GM23338 (cell line): ENCODE data around the gene TCF7L1. TPM values are rescaled to one million over a fixed set of nuclear protein-coding genes. Genes with fewer than 3 reads are reported as not detected.

Experiments used
- ATAC-seq: fragments of 200-7000 bp; cut with Tn5 transposase; 3 replicates; pipeline ENCODE4 v1.9.1; 2020
- DNase-seq: peaks from one replicate; pipeline ENCODE4 v3.0.0-alpha.2; 2015; ENCODE audit warnings: low spot score
- H2AFZ ChIP-seq: fragments of 200-600 bp; sonication (generic); 2 replicates; pipeline ENCODE4 v1.8.0; 2016; ENCODE audit warnings: antibody characterized with exemption, mild to moderate bottlenecking, moderate library complexity
- H3F3A ChIP-seq: fragments of 200-600 bp; sonication (generic); replicated peaks from 2 replicates; pipeline ENCODE4 v1.8.0; 2017; ENCODE audit warnings: antibody characterized with exemption, mixed run types, low read depth
- H3K27ac ChIP-seq: fragments of 200-600 bp; sonication (generic); 2 replicates; pipeline ENCODE4 v1.6.1; 2016; ENCODE audit warnings: low read depth
- H3K27me3 ChIP-seq: fragments of 200-600 bp; sonication (generic); 2 replicates; pipeline ENCODE4 v1.8.0; 2016; ENCODE audit warnings: mild to moderate bottlenecking, mixed run types, moderate library complexity; ENCODE audit not compliant: insufficient read depth
- H3K36me3 ChIP-seq: fragments of 200-600 bp; sonication (generic); 2 replicates; pipeline ENCODE4 v1.8.0; 2016; ENCODE audit warnings: mild to moderate bottlenecking; ENCODE audit not compliant: insufficient read depth
- H3K4me1 ChIP-seq: fragments of 200-600 bp; sonication (generic); 2 replicates; pipeline ENCODE4 v1.8.0; 2016; ENCODE audit warnings: mild to moderate bottlenecking, moderate library complexity; ENCODE audit not compliant: insufficient read depth
- H3K4me2 ChIP-seq: fragments of 200-600 bp; sonication (generic); 2 replicates; pipeline ENCODE4 v1.7.1; 2017; ENCODE audit warnings: mixed run types
- H3K4me3 ChIP-seq: fragments of 200-600 bp; sonication (generic); 2 replicates; pipeline ENCODE4 v1.6.1; 2016; ENCODE audit warnings: mixed run types
- H3K79me2 ChIP-seq: fragments of 200-600 bp; sonication (generic); replicated peaks from 2 replicates; pipeline ENCODE4 v1.8.0; 2017; ENCODE audit warnings: mild to moderate bottlenecking; ENCODE audit not compliant: insufficient read depth
- H3K9me2 ChIP-seq: fragments of 200-600 bp; sonication (generic); 2 replicates; pipeline ENCODE4 v1.8.0; 2017; ENCODE audit not compliant: insufficient read depth
- H4K20me1 ChIP-seq: fragments of 200-600 bp; sonication (generic); replicated peaks from 2 replicates; pipeline ENCODE4 v1.8.0; 2017; ENCODE audit warnings: mild to moderate bottlenecking; ENCODE audit not compliant: insufficient read depth
- H3K27ac Mint-ChIP-seq: 2 replicates; pipeline ENCODE4 v1.8.0; 2020; ENCODE audit warnings: inconsistent platforms, mild to moderate bottlenecking, moderate library complexity, mixed read lengths
- H3K27me3 Mint-ChIP-seq: 3 replicates; pipeline ENCODE4 v1.8.0; 2022; ENCODE audit warnings: low read depth, mild to moderate bottlenecking, moderate library complexity, mixed read lengths, inconsistent platforms; ENCODE audit not compliant: insufficient read depth, poor library complexity
- H3K36me3 Mint-ChIP-seq: 3 replicates; pipeline ENCODE4 v1.8.0; 2021; ENCODE audit warnings: low read depth, mild to moderate bottlenecking, inconsistent platforms, moderate library complexity, mixed read lengths
- H3K4me1 Mint-ChIP-seq: 3 replicates; pipeline ENCODE4 v1.8.0; 2020; ENCODE audit warnings: mild to moderate bottlenecking, inconsistent platforms, mixed read lengths
- H3K4me3 Mint-ChIP-seq: 3 replicates; pipeline ENCODE4 v1.8.0; 2021; ENCODE audit warnings: moderate library complexity, mild to moderate bottlenecking, inconsistent platforms, mixed read lengths
- H3K9me3 Mint-ChIP-seq: 3 replicates; pipeline ENCODE4 v1.8.0; 2020; ENCODE audit warnings: moderate library complexity, mild to moderate bottlenecking, inconsistent platforms, mixed read lengths
- CREB1 ChIP-seq: fragments of 250-450 bp; sonication (Bioruptor Pico); IDR thresholded peaks from 2 replicates; pipeline ENCODE4 v1.5.0; 2020; ENCODE audit warnings: low read depth, mild to moderate bottlenecking, moderate library complexity
- EZH2 ChIP-seq: fragments of 200-600 bp; sonication (generic); IDR thresholded peaks from one replicate; pipeline ENCODE4 v1.8.0; 2017; ENCODE audit warnings: antibody characterized with exemption, mild to moderate bottlenecking, low read depth; ENCODE audit not compliant: unreplicated experiment
- EZH2phosphoT487 ChIP-seq: fragments of 200-600 bp; sonication (generic); IDR thresholded peaks from one replicate; pipeline ENCODE4 v1.8.1; 2018; ENCODE audit warnings: antibody characterized with exemption; ENCODE audit not compliant: unreplicated experiment
- JUNB ChIP-seq: IDR thresholded peaks from one replicate; pipeline ENCODE4 v1.6.1; 2016; ENCODE audit warnings: antibody characterized with exemption; ENCODE audit not compliant: unreplicated experiment
- NANOG ChIP-seq: IDR thresholded peaks from 2 replicates; pipeline ENCODE4 v1.6.1; 2016; ENCODE audit warnings: antibody characterized with exemption, borderline replicate concordance
- POLR2AphosphoS5 ChIP-seq: IDR thresholded peaks from 2 replicates; pipeline ENCODE4 v1.6.1; 2016; ENCODE audit warnings: antibody characterized with exemption, low read depth
- STAT1 ChIP-seq: IDR thresholded peaks from one replicate; pipeline ENCODE4 v1.6.1; 2016; ENCODE audit warnings: antibody characterized with exemption; ENCODE audit not compliant: unreplicated experiment
- ZNF114 ChIP-seq: fragments of 250-450 bp; sonication (Bioruptor Pico); IDR thresholded peaks from 2 replicates; pipeline ENCODE4 v1.5.0; 2020; ENCODE audit warnings: mild to moderate bottlenecking, moderate library complexity
- ZNF331 ChIP-seq: fragments of 250-450 bp; sonication (Bioruptor Pico); IDR thresholded peaks from 2 replicates; pipeline ENCODE4 v1.5.0; 2020; ENCODE audit warnings: low read depth, mild to moderate bottlenecking, moderate library complexity
- polyA plus RNA-seq: library from polyadenylated mRNA; unstranded; fragments of >200 nt; fragmentation: Nextera tagmentation; extraction: Ambion mirVana; gene quantifications from 2 replicates; pipeline ENCODE4 v1.2.1, GENCODE V29; 2016
- total RNA-seq: library from RNA; depleted of rRNA; stranded (reverse); fragments of >200 nt; shearing (Covaris generic); gene quantifications from 2 replicates; pipeline ENCODE4 v1.2.3, GENCODE V29; 2014
- TF ChIP-seq, protein P1 (sequence below): fragments of 250-450 bp; sonication (Bioruptor Pico); IDR thresholded peaks from 2 replicates; pipeline ENCODE4 v1.5.0; 2020; ENCODE audit warnings: mild to moderate bottlenecking, moderate library complexity
- TF ChIP-seq, protein P2 (sequence below): IDR thresholded peaks from one replicate; pipeline ENCODE4 v1.6.1; 2018; ENCODE audit warnings: antibody characterized with exemption; ENCODE audit not compliant: unreplicated experiment
- TF ChIP-seq, protein P3 (sequence below): IDR thresholded peaks from 2 replicates; pipeline ENCODE4 v1.6.1; 2016; ENCODE audit warnings: antibody characterized with exemption
- TF ChIP-seq, protein P4 (sequence below), 2 experiments: fragments of 200-600 bp in 1 of 2; sonication (generic) in 1 of 2; conservative IDR thresholded peaks; 2 replicates each; pipeline versions ENCODE4 v1.5.1 to v1.6.1; 2016 to 2017; ENCODE audit warnings: antibody characterized with exemption in 2 of 2, low read depth in 2 of 2, mild to moderate bottlenecking in 2 of 2, moderate library complexity in 1 of 2

The TCF7L1 gene
- total and polyA plus RNA-seq, 2 experiments from 2014 or later: 47.3 to 101 TPM

DNA sequence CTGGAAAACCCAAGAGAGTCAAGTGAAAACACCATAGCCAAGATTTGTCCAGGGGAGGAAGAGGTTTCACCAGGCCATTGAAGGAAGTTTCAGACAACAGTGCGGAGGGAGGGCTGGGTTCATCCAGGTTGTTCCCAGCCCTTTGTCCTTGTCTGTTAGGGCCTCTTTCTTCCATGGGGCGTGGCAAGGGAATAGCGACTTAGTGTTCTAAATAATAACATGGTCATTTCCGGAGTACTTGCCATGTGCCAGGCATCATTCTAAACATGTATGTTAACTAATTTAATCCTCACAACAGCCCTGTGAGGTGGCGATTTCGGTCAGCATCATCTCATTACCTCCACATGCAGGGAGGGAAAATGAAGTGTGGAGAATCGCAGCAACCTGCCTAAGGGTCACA, 77.3 kb downstream of the TCF7L1 start:
- Histone ChIP-seq H3F3A (peaks cover 10% of the 10 kb centered on the region; the same call in 1 of the 2 replicates), H3K27ac (no peak overlapping the region), H2AFZ (no peak overlapping the region), H4K20me1 (peaks cover 72% of the 10 kb centered on the region), H3K79me2 (peaks cover 98% of the 10 kb centered on the region), H3K4me1 (peaks cover 55% of the 10 kb centered on the region), H3K27me3 (no peaks in the 10 kb centered on the region), H3K4me2 (no peak overlapping the region), H3K36me3 (no peaks in the 10 kb centered on the region), H3K4me3 (no peak overlapping the region), H3K9me2 (no peaks in the 10 kb centered on the region)
- Mint-ChIP-seq H3K36me3 (no peaks in the 10 kb centered on the region), H3K27me3 (peaks cover 17% of the 10 kb centered on the region), H3K4me3 (no peak overlapping the region), H3K27ac (no peak overlapping the region), H3K4me1 (peaks cover 65% of the 10 kb centered on the region), H3K9me3 (no peaks in the 10 kb centered on the region)
- DNase-seq (no peak), ATAC-seq (no peak)
- TF ChIP-seq EZH2phosphoT487 (no peak), JUNB (no peak), CREB1 (CRISPR knock-in tag) (no peak), ZNF331 (CRISPR knock-in tag) (no peak), EZH2 (no peak), NANOG (no peak), POLR2AphosphoS5 (no peak), ZNF114 (CRISPR knock-in tag) (no peak), STAT1 (no peak)
- TF ChIP-seq, protein P1, sequence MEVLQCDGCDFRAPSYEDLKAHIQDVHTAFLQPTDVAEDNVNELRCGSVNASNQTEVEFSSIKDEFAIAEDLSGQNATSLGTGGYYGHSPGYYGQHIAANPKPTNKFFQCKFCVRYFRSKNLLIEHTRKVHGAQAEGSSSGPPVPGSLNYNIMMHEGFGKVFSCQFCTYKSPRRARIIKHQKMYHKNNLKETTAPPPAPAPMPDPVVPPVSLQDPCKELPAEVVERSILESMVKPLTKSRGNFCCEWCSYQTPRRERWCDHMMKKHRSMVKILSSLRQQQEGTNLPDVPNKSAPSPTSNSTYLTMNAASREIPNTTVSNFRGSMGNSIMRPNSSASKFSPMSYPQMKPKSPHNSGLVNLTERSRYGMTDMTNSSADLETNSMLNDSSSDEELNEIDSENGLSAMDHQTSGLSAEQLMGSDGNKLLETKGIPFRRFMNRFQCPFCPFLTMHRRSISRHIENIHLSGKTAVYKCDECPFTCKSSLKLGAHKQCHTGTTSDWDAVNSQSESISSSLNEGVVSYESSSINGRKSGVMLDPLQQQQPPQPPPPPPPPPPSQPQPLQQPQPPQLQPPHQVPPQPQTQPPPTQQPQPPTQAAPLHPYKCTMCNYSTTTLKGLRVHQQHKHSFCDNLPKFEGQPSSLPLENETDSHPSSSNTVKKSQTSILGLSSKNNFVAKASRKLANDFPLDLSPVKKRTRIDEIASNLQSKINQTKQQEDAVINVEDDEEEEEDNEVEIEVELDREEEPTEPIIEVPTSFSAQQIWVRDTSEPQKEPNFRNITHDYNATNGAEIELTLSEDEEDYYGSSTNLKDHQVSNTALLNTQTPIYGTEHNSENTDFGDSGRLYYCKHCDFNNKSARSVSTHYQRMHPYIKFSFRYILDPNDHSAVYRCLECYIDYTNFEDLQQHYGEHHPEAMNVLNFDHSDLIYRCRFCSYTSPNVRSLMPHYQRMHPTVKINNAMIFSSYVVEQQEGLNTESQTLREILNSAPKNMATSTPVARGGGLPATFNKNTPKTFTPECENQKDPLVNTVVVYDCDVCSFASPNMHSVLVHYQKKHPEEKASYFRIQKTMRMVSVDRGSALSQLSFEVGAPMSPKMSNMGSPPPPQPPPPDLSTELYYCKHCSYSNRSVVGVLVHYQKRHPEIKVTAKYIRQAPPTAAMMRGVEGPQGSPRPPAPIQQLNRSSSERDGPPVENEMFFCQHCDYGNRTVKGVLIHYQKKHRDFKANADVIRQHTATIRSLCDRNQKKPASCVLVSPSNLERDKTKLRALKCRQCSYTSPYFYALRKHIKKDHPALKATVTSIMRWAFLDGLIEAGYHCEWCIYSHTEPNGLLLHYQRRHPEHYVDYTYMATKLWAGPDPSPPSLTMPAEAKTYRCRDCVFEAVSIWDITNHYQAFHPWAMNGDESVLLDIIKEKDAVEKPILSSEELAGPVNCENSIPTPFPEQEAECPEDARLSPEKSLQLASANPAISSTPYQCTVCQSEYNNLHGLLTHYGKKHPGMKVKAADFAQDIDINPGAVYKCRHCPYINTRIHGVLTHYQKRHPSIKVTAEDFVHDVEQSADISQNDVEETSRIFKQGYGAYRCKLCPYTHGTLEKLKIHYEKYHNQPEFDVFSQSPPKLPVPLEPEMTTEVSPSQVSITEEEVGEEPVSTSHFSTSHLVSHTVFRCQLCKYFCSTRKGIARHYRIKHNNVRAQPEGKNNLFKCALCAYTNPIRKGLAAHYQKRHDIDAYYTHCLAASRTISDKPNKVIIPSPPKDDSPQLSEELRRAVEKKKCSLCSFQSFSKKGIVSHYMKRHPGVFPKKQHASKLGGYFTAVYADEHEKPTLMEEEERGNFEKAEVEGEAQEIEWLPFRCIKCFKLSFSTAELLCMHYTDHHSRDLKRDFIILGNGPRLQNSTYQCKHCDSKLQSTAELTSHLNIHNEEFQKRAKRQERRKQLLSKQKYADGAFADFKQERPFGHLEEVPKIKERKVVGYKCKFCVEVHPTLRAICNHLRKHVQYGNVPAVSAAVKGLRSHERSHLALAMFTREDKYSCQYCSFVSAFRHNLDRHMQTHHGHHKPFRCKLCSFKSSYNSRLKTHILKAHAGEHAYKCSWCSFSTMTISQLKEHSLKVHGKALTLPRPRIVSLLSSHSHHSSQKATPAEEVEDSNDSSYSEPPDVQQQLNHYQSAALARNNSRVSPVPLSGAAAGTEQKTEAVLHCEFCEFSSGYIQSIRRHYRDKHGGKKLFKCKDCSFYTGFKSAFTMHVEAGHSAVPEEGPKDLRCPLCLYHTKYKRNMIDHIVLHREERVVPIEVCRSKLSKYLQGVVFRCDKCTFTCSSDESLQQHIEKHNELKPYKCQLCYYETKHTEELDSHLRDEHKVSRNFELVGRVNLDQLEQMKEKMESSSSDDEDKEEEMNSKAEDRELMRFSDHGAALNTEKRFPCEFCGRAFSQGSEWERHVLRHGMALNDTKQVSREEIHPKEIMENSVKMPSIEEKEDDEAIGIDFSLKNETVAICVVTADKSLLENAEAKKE (CRISPR knock-in tag): no peak
- TF ChIP-seq, protein P2, sequence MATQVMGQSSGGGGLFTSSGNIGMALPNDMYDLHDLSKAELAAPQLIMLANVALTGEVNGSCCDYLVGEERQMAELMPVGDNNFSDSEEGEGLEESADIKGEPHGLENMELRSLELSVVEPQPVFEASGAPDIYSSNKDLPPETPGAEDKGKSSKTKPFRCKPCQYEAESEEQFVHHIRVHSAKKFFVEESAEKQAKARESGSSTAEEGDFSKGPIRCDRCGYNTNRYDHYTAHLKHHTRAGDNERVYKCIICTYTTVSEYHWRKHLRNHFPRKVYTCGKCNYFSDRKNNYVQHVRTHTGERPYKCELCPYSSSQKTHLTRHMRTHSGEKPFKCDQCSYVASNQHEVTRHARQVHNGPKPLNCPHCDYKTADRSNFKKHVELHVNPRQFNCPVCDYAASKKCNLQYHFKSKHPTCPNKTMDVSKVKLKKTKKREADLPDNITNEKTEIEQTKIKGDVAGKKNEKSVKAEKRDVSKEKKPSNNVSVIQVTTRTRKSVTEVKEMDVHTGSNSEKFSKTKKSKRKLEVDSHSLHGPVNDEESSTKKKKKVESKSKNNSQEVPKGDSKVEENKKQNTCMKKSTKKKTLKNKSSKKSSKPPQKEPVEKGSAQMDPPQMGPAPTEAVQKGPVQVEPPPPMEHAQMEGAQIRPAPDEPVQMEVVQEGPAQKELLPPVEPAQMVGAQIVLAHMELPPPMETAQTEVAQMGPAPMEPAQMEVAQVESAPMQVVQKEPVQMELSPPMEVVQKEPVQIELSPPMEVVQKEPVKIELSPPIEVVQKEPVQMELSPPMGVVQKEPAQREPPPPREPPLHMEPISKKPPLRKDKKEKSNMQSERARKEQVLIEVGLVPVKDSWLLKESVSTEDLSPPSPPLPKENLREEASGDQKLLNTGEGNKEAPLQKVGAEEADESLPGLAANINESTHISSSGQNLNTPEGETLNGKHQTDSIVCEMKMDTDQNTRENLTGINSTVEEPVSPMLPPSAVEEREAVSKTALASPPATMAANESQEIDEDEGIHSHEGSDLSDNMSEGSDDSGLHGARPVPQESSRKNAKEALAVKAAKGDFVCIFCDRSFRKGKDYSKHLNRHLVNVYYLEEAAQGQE: no peak
- TF ChIP-seq, protein P3, sequence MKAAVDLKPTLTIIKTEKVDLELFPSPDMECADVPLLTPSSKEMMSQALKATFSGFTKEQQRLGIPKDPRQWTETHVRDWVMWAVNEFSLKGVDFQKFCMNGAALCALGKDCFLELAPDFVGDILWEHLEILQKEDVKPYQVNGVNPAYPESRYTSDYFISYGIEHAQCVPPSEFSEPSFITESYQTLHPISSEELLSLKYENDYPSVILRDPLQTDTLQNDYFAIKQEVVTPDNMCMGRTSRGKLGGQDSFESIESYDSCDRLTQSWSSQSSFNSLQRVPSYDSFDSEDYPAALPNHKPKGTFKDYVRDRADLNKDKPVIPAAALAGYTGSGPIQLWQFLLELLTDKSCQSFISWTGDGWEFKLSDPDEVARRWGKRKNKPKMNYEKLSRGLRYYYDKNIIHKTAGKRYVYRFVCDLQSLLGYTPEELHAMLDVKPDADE: no peak
- TF ChIP-seq, protein P4, sequence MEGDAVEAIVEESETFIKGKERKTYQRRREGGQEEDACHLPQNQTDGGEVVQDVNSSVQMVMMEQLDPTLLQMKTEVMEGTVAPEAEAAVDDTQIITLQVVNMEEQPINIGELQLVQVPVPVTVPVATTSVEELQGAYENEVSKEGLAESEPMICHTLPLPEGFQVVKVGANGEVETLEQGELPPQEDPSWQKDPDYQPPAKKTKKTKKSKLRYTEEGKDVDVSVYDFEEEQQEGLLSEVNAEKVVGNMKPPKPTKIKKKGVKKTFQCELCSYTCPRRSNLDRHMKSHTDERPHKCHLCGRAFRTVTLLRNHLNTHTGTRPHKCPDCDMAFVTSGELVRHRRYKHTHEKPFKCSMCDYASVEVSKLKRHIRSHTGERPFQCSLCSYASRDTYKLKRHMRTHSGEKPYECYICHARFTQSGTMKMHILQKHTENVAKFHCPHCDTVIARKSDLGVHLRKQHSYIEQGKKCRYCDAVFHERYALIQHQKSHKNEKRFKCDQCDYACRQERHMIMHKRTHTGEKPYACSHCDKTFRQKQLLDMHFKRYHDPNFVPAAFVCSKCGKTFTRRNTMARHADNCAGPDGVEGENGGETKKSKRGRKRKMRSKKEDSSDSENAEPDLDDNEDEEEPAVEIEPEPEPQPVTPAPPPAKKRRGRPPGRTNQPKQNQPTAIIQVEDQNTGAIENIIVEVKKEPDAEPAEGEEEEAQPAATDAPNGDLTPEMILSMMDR (conservative IDR thresholded peaks at IDR 0.05; ENCODE audit: low read depth in 2 of 2): no peak
